Measurements from ENCODE around the gene PXMP2.
"Not testable (repeated sequence)": the region's sequence is repeated elsewhere in the genome, so short reads cannot be mapped to it uniquely, and the experiment has no call there.

The PXMP2 gene

DNA sequence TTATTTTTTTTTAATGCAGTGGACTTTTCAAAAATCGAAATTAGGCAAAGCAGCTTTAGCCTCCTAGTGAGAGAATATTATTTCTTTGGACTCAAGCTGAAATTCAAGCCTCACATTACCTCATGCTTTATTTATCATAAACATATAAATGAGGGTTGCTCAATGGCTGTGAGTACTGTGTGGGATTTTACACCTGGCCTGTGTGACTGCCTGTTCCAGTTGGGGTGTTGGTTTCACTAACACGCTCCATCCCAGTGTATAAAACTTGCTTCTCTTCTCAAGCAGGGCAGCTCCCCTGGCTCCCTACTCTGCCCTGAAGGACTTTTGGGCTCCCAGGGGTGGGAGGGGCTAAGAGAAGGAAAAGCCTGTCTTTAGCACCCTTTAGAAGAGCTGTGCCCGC is 59.2 kb downstream of the PXMP2 start:
- Histone ChIP-seq H3K4me1 (ENCODE audit: control insufficient read depth, low read depth, low read length) (no peaks in the 10 kb centered on the region), H3K4me3 (ENCODE audit: low read length) (no peak overlapping the region), H3K27ac (ENCODE audit: low read length) (no peak overlapping the region), H3K27me3 (ENCODE audit: control insufficient read depth, insufficient read depth, low read length) (no peaks in the 10 kb centered on the region), H3K36me3 (ENCODE audit: control insufficient read depth, low read depth, low read length) (peaks cover 92% of the 10 kb centered on the region), H3K9ac (ENCODE audit: low read length) (no peak overlapping the region), H3K9me3 (ENCODE audit: control insufficient read depth, low read depth, low read length) (no peaks in the 10 kb centered on the region)

DNA sequence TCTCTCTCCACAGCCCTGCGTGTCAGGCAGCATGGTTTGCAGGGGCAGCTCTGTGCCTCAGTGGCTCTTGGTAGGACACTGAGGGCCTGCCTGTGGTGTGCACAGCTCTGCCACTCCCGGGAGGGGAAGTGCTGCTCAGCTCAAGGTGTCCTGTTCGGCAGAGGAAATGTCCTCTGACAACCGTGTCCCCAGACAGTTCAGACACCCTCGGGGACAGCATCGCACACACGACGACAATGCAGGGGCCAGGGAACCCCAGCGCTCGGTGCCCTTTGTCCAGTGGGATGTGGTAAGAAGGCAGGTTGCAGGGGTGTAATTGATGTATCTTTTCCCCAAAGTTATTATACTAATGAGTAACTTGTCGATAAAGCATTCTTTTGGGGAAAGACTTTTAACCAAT is 60.0 kb downstream of the PXMP2 start:
- H3K27ac ChIP-seq (ENCODE audit: low read length) = no peak overlapping the region
- no peaks in the 10 kb centered on the region for H3K9me3 ChIP-seq (ENCODE audit: control insufficient read depth, low read depth, low read length)
- H3K36me3 ChIP-seq (ENCODE audit: control insufficient read depth, low read depth, low read length) = peaks cover 89% of the 10 kb centered on the region
- no peak overlapping the region for H3K9ac ChIP-seq (ENCODE audit: low read length)
- H3K4me1 ChIP-seq (ENCODE audit: control insufficient read depth, low read depth, low read length) = no peaks in the 10 kb centered on the region
- H3K4me3 ChIP-seq (ENCODE audit: low read length) = no peak overlapping the region
- H3K27me3 ChIP-seq (ENCODE audit: control insufficient read depth, insufficient read depth, low read length) = no peaks in the 10 kb centered on the region

- H3K4me3 ChIP-seq (ENCODE audit: low read length) = no peak overlapping the region
- H3K36me3 ChIP-seq (ENCODE audit: control insufficient read depth, low read depth, low read length) = peaks cover 89% of the 10 kb centered on the region
- H3K9ac ChIP-seq (ENCODE audit: low read length) = no peak overlapping the region
- no peak overlapping the region for H3K27ac ChIP-seq (ENCODE audit: low read length)
- H3K27me3 ChIP-seq (ENCODE audit: control insufficient read depth, insufficient read depth, low read length) = no peaks in the 10 kb centered on the region
- H3K9me3 ChIP-seq (ENCODE audit: control insufficient read depth, low read depth, low read length) = no peaks in the 10 kb centered on the region
- no peaks in the 10 kb centered on the region for H3K4me1 ChIP-seq (ENCODE audit: control insufficient read depth, low read depth, low read length)
Measured at GRCh38 chr12:132747896-132748295, 60.5 kb downstream of the PXMP2 start.

- Histone ChIP-seq H3K9me3 (ENCODE audit: control insufficient read depth, low read depth, low read length) (no peaks in the 10 kb centered on the region), H3K9ac (ENCODE audit: low read length) (no peak overlapping the region), H3K4me1 (ENCODE audit: control insufficient read depth, low read depth, low read length) (no peaks in the 10 kb centered on the region), H3K27ac (ENCODE audit: low read length) (no peak overlapping the region), H3K27me3 (ENCODE audit: control insufficient read depth, insufficient read depth, low read length) (no peaks in the 10 kb centered on the region), H3K36me3 (ENCODE audit: control insufficient read depth, low read depth, low read length) (peaks cover 88% of the 10 kb centered on the region), H3K4me3 (ENCODE audit: low read length) (no peak overlapping the region)
Measured at GRCh38 chr12:132748319-132748718, 60.9 kb downstream of the PXMP2 start.

DNA sequence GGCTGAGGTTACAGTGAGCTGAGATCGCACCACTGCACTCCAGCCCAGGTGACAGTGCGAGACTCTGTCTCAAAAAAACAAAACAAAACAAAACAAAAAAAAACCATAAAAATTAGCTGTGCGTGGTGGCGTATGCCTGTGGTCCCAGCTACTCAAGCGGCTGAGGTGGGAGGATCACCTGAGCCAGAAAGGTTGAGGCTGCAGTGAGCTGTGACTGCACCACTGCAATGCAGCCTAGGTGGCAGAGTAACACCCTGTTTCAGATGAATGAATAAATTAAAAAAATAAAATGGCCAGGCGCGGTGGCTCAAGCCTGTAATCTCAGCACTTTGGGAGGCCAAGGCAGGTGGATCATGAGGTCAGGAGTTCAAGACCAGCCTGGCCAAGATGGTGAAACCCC is 66.3 kb downstream of the PXMP2 start:
- not testable (repeated sequence) for H3K4me1 ChIP-seq (ENCODE audit: control insufficient read depth, low read depth, low read length); H3K27me3 ChIP-seq (ENCODE audit: control insufficient read depth, insufficient read depth, low read length); H3K4me3 ChIP-seq (ENCODE audit: low read length); H3K27ac ChIP-seq (ENCODE audit: low read length); H3K9me3 ChIP-seq (ENCODE audit: control insufficient read depth, low read depth, low read length); H3K9ac ChIP-seq (ENCODE audit: low read length)
- peaks cover 53% of the 10 kb centered on the region for H3K36me3 ChIP-seq (ENCODE audit: control insufficient read depth, low read depth, low read length)

- Histone ChIP-seq H3K27me3 (ENCODE audit: control insufficient read depth, insufficient read depth, low read length) (no peaks in the 10 kb centered on the region), H3K36me3 (ENCODE audit: control insufficient read depth, low read depth, low read length) (peaks cover 47% of the 10 kb centered on the region), H3K9ac (ENCODE audit: low read length) (no peak overlapping the region), H3K4me3 (ENCODE audit: low read length) (no peak overlapping the region), H3K9me3 (ENCODE audit: control insufficient read depth, low read depth, low read length) (no peaks in the 10 kb centered on the region), H3K4me1 (ENCODE audit: control insufficient read depth, low read depth, low read length) (no peaks in the 10 kb centered on the region), H3K27ac (ENCODE audit: low read length) (no peak overlapping the region)
Measured at GRCh38 chr12:132754160-132754932, 67.0 kb downstream of the PXMP2 start.
